ENCODE results near the gene PRKAG1.

- no peak for TF ChIP-seq EGR1 (IDR thresholded peaks at IDR 0.05; ENCODE audit: low read depth in 2 of 2)
- TF ChIP-seq CTCF (IDR thresholded peaks at IDR 0.05; ENCODE audit: low read depth, low read length, missing input control) = no peak
These were observed 9.4 kb upstream of the PRKAG1 start for GRCh38 chr12:49027846-49028555.

Data from liver (tissue), 3 donors.